ENCODE results near the gene FAM90A26.
"Not testable (repeated sequence)": the region's sequence is repeated elsewhere in the genome, so short reads cannot be mapped to it uniquely, and the experiment has no call there.

The FAM90A26 gene

GRCh38 chr4:9146967-9147366 lies 23.2 kb upstream of the FAM90A26 start:
- Histone ChIP-seq H3K4me3 (ENCODE audit: low read length, poor library complexity, severe bottlenecking) (no peak overlapping the region), H2AFZ (ENCODE audit: low read length) (no peak overlapping the region), H3K36me3 (ENCODE audit: insufficient read depth, low read length) (no peaks in the 10 kb centered on the region), H3F3A (ENCODE audit: low read depth) (no peaks in the 10 kb centered on the region), H3K27me3 (ENCODE audit: insufficient read depth, low read length, poor library complexity, severe bottlenecking) (no peaks in the 10 kb centered on the region), H3K4me2 (ENCODE audit: low read depth, low read length, poor library complexity, severe bottlenecking) (no peak overlapping the region), H3K9me3 (ENCODE audit: insufficient read depth, low read depth, low read length) (no peaks in the 10 kb centered on the region), H3K79me2 (ENCODE audit: insufficient read depth, low read length) (no peaks in the 10 kb centered on the region), H3K4me1 (ENCODE audit: insufficient read depth, low read length, poor library complexity, severe bottlenecking) (no peaks in the 10 kb centered on the region), H3K9me2 (replicated peaks; ENCODE audit: low read depth, low read length) (no peaks in the 10 kb centered on the region), H3K9ac (ENCODE audit: low read depth, low read length, poor library complexity, severe bottlenecking) (no peak overlapping the region), H4K20me1 (ENCODE audit: insufficient read depth, low read length, poor library complexity, severe bottlenecking) (no peaks in the 10 kb centered on the region)
- TF ChIP-seq CTCF (conservative IDR thresholded peaks at IDR 0.05; ENCODE audit: low read length) (no peak), EZH2phosphoT487 (IDR thresholded peaks at IDR 0.05; ENCODE audit: borderline replicate concordance) (no peak)

GRCh38 chr4:9147368-9147767 lies 22.8 kb upstream of the FAM90A26 start:
- H3K4me3 ChIP-seq (ENCODE audit: low read length, poor library complexity, severe bottlenecking); H3K27me3 ChIP-seq (ENCODE audit: insufficient read depth, low read length, poor library complexity, severe bottlenecking); H3K9me2 ChIP-seq (replicated peaks; ENCODE audit: low read depth, low read length); H3F3A ChIP-seq (ENCODE audit: low read depth); H3K9ac ChIP-seq (ENCODE audit: low read depth, low read length, poor library complexity, severe bottlenecking); H3K4me2 ChIP-seq (ENCODE audit: low read depth, low read length, poor library complexity, severe bottlenecking); H3K4me1 ChIP-seq (ENCODE audit: insufficient read depth, low read length, poor library complexity, severe bottlenecking); H3K9me3 ChIP-seq (ENCODE audit: insufficient read depth, low read depth, low read length); H3K36me3 ChIP-seq (ENCODE audit: insufficient read depth, low read length); H2AFZ ChIP-seq (ENCODE audit: low read length); H4K20me1 ChIP-seq (ENCODE audit: insufficient read depth, low read length, poor library complexity, severe bottlenecking); H3K79me2 ChIP-seq (ENCODE audit: insufficient read depth, low read length): not testable (repeated sequence)

- not testable (repeated sequence) for H2AFZ ChIP-seq (ENCODE audit: low read length); H3K36me3 ChIP-seq (ENCODE audit: insufficient read depth, low read length); H3K9me2 ChIP-seq (replicated peaks; ENCODE audit: low read depth, low read length); H3F3A ChIP-seq (ENCODE audit: low read depth); H4K20me1 ChIP-seq (ENCODE audit: insufficient read depth, low read length, poor library complexity, severe bottlenecking); H3K4me2 ChIP-seq (ENCODE audit: low read depth, low read length, poor library complexity, severe bottlenecking); H3K79me2 ChIP-seq (ENCODE audit: insufficient read depth, low read length); H3K9ac ChIP-seq (ENCODE audit: low read depth, low read length, poor library complexity, severe bottlenecking); H3K4me1 ChIP-seq (ENCODE audit: insufficient read depth, low read length, poor library complexity, severe bottlenecking); H3K9me3 ChIP-seq (ENCODE audit: insufficient read depth, low read depth, low read length); H3K27me3 ChIP-seq (ENCODE audit: insufficient read depth, low read length, poor library complexity, severe bottlenecking); H3K4me3 ChIP-seq (ENCODE audit: low read length, poor library complexity, severe bottlenecking)
Observed at GRCh38 chr4:9148611-9149409, 21.4 kb upstream of the FAM90A26 start.

DNA sequence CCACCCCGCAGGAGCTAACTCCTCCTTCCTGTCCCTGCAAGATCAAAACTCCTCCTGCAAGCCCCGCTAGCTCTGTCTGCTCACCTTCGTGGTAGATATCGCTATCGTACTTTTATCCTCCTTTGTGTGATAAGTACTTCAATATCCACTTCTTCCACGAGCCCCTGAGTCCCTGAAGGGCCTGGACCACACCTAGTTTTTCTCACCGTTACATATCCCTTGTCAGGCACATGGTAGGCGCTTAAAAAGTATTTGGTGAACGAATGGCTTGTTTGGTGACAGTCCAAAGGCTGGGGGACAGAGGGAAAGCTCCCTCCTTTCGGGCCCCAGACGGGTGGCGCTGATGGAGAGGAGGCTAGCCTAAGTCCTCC lies 18.4 kb upstream of the FAM90A26 start:
- H3K36me3 ChIP-seq (ENCODE audit: insufficient read depth, low read length), result not testable (repeated sequence)

GRCh38 chr4:9152180-9153007 lies 17.8 kb upstream of the FAM90A26 start:
- not testable (repeated sequence) for H2AFZ ChIP-seq (ENCODE audit: low read length); H3F3A ChIP-seq (ENCODE audit: low read depth); H3K79me2 ChIP-seq (ENCODE audit: insufficient read depth, low read length); H3K4me2 ChIP-seq (ENCODE audit: low read depth, low read length, poor library complexity, severe bottlenecking); H3K9me3 ChIP-seq (ENCODE audit: insufficient read depth, low read depth, low read length); H4K20me1 ChIP-seq (ENCODE audit: insufficient read depth, low read length, poor library complexity, severe bottlenecking); H3K4me1 ChIP-seq (ENCODE audit: insufficient read depth, low read length, poor library complexity, severe bottlenecking); H3K27me3 ChIP-seq (ENCODE audit: insufficient read depth, low read length, poor library complexity, severe bottlenecking); H3K36me3 ChIP-seq (ENCODE audit: insufficient read depth, low read length); H3K9me2 ChIP-seq (replicated peaks; ENCODE audit: low read depth, low read length); H3K9ac ChIP-seq (ENCODE audit: low read depth, low read length, poor library complexity, severe bottlenecking)
- H3K4me3 ChIP-seq (ENCODE audit: low read length, poor library complexity, severe bottlenecking), result peak overlapping the region; percentile 38

More for the DNA sequence above, 18.4 kb upstream of the FAM90A26 start:
- peak overlapping the region; percentile 38 for H3K4me3 ChIP-seq (ENCODE audit: low read length, poor library complexity, severe bottlenecking)
- not testable (repeated sequence) for H3K9ac ChIP-seq (ENCODE audit: low read depth, low read length, poor library complexity, severe bottlenecking); H4K20me1 ChIP-seq (ENCODE audit: insufficient read depth, low read length, poor library complexity, severe bottlenecking); H3K9me2 ChIP-seq (replicated peaks; ENCODE audit: low read depth, low read length); H3K4me2 ChIP-seq (ENCODE audit: low read depth, low read length, poor library complexity, severe bottlenecking); H3K4me1 ChIP-seq (ENCODE audit: insufficient read depth, low read length, poor library complexity, severe bottlenecking); H3K9me3 ChIP-seq (ENCODE audit: insufficient read depth, low read depth, low read length); H3K79me2 ChIP-seq (ENCODE audit: insufficient read depth, low read length); H3F3A ChIP-seq (ENCODE audit: low read depth); H3K27me3 ChIP-seq (ENCODE audit: insufficient read depth, low read length, poor library complexity, severe bottlenecking); H2AFZ ChIP-seq (ENCODE audit: low read length)

DNA sequence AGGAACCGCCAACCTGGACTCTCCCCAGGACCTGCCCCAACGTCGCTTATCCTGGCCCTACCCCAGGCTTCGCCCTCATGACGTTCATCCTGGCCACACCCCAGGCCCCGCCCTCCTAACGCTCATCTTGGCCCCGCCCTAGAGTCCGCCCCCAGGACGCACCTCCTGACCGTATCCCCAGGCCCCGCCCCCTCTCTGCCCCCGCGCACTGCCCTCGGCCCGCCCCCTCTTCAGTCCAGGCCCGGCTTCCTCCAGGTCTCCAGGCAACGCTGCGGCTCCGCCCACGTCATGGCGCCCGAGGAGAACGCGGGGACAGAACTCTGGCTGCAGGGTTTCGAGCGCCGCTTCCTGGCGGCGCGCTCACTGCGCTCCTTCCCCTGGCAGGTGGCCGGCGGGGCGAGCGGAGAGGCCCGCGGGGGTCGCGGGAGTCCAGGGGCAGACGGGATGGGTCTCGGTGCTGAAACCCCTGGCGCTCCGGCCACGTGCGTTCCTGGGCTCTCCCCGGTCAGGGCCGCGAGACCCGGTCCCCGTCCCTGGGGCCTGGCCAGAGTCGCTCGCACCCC lies 17.1 kb upstream of the FAM90A26 start:
- not testable (repeated sequence) for H3F3A ChIP-seq (ENCODE audit: low read depth); H3K27me3 ChIP-seq (ENCODE audit: insufficient read depth, low read length, poor library complexity, severe bottlenecking); H3K36me3 ChIP-seq (ENCODE audit: insufficient read depth, low read length); H3K9me2 ChIP-seq (replicated peaks; ENCODE audit: low read depth, low read length); H3K9ac ChIP-seq (ENCODE audit: low read depth, low read length, poor library complexity, severe bottlenecking); H3K79me2 ChIP-seq (ENCODE audit: insufficient read depth, low read length); H3K9me3 ChIP-seq (ENCODE audit: insufficient read depth, low read depth, low read length); H2AFZ ChIP-seq (ENCODE audit: low read length); H3K4me1 ChIP-seq (ENCODE audit: insufficient read depth, low read length, poor library complexity, severe bottlenecking); H3K4me2 ChIP-seq (ENCODE audit: low read depth, low read length, poor library complexity, severe bottlenecking); H4K20me1 ChIP-seq (ENCODE audit: insufficient read depth, low read length, poor library complexity, severe bottlenecking)
- peak overlapping the region; percentile 40 for H3K4me3 ChIP-seq (ENCODE audit: low read length, poor library complexity, severe bottlenecking)

All from Loucy (cell line).